GM20431 (cell line): ENCODE data around the gene MFSD6.

Source experiments
- in situ Hi-C: fragments of 300-500 bp; cut with MseI, MboI; formaldehyde crosslinking; loops from one replicate; pipeline ENCODE4 v1.15.0; 2020; ENCODE audit warnings: low sequenced_read_pairs; ENCODE audit not compliant: unreplicated experiment

The MFSD6 gene

GRCh38 chr2:190519975-190520767 is 112.0 kb downstream of the MFSD6 start:
- in situ Hi-C loops: no loop called here

GRCh38 chr2:190524928-190525327 is 116.8 kb downstream of the MFSD6 start:
- in situ Hi-C loops: no loop called here

- in situ Hi-C loops: no loop called here
These were observed 118.1 kb downstream of the MFSD6 start for GRCh38 chr2:190526105-190526750.

- in situ Hi-C loops: no loop called here
These were observed 119.1 kb downstream of the MFSD6 start for GRCh38 chr2:190527214-190527613.

GRCh38 chr2:190527918-190528317 is 119.8 kb downstream of the MFSD6 start:
- in situ Hi-C loops: no loop called here

GRCh38 chr2:190528521-190529001 is 120.4 kb downstream of the MFSD6 start:
- in situ Hi-C loops: no loop called here

GRCh38 chr2:190529486-190530247 is 121.5 kb downstream of the MFSD6 start:
- in situ Hi-C loops: no loop called here

- in situ Hi-C loops: no loop called here
These were observed 122.2 kb downstream of the MFSD6 start for GRCh38 chr2:190530248-190530900.

- in situ Hi-C loops: no loop called here
These were observed 124.4 kb downstream of the MFSD6 start for GRCh38 chr2:190532581-190532980.

GRCh38 chr2:190533175-190533967 is 125.2 kb downstream of the MFSD6 start:
- in situ Hi-C loops: no loop called here

- in situ Hi-C loops: no loop called here
These were observed 125.8 kb downstream of the MFSD6 start for GRCh38 chr2:190533968-190534309.

GRCh38 chr2:190534310-190535120 is 126.4 kb downstream of the MFSD6 start, which contains the start of gene NEMP2:
NEMP2 (minus strand) TSS chr2:190534722; CDS start chr2:190534655, 67 bp downstream.
- in situ Hi-C loops: no loop called here

- in situ Hi-C loops: no loop called here
These were observed 126.9 kb downstream of the MFSD6 start for GRCh38 chr2:190535121-190535439.

- in situ Hi-C loops: no loop called here
These were observed 127.4 kb downstream of the MFSD6 start for GRCh38 chr2:190535586-190535985.

- in situ Hi-C loops: no loop called here
These were observed 129.6 kb downstream of the MFSD6 start for GRCh38 chr2:190537765-190538164.

- in situ Hi-C loops: no loop called here
These were observed 130.0 kb downstream of the MFSD6 start for GRCh38 chr2:190538201-190538600.

GRCh38 chr2:190540048-190540447 is 131.9 kb downstream of the MFSD6 start:
- in situ Hi-C loops: no loop called here

- in situ Hi-C loops: no loop called here
These were observed 136.9 kb downstream of the MFSD6 start for GRCh38 chr2:190545093-190545492.
